HG03378 (cell line): ENCODE data around the gene NDUFAF8.

Experiments
- ATAC-seq: cut with Tn5 transposase; IDR thresholded peaks from one replicate; pipeline ENCODE4 v1.9.1; 2021; ENCODE audit warnings: mild to moderate bottlenecking, moderate library complexity; ENCODE audit not compliant: unreplicated experiment

Gene NDUFAF8

GRCh38 chr17:81288715-81289114 is 49.6 kb downstream of the NDUFAF8 start:
- ATAC-seq = no peak

- no peak for ATAC-seq
These were observed 50.5 kb downstream of the NDUFAF8 start for GRCh38 chr17:81289627-81290026.

- ATAC-seq = no peak
These were observed 51.1 kb downstream of the NDUFAF8 start for GRCh38 chr17:81290230-81290629.
